Left lung (tissue), 10 donors: Measurements from ENCODE around the gene TP53BP1. TPM values are rescaled to one million over a fixed set of nuclear protein-coding genes. Genes with fewer than 3 reads are reported as not detected.

Experiments used
- ATAC-seq: fragments of 200-7000 bp; cut with Tn5 transposase; one replicate; pipeline ENCODE4 v1.9.1; 2020; ENCODE audit warnings: moderate library complexity
- DNase-seq, 4 donors: peaks; one replicate each; pipeline ENCODE4 v3.0.0-alpha.2; 2013 to 2020
- H3K27ac ChIP-seq, 2 donors: fragments of 200-600 bp; sonication (generic) in 1 of 2; one replicate each; pipeline versions ENCODE4 v1.5.0 to v1.8.0; 2020 to 2021
- H3K27me3 ChIP-seq, 2 donors: fragments of 200-600 bp; sonication (generic) in 1 of 2; one replicate each; pipeline versions ENCODE4 v1.5.0 to v1.8.0; 2020 to 2021
- H3K36me3 ChIP-seq, 2 donors: fragments of 200-600 bp; sonication (generic) in 1 of 2; one replicate each; pipeline versions ENCODE4 v1.5.0 to v1.8.0; 2020 to 2021
- H3K4me1 ChIP-seq, 2 donors: fragments of 200-600 bp; one replicate each; pipeline ENCODE4 v1.8.0; 2021
- H3K4me3 ChIP-seq, 2 donors: fragments of 200-600 bp; sonication (generic) in 1 of 2; one replicate each; pipeline versions ENCODE4 v1.5.0 to v1.8.0; 2020 to 2021; ENCODE audit warnings: mild to moderate bottlenecking in 1 of 2
- H3K9me3 ChIP-seq, 2 donors: fragments of 200-600 bp; sonication (generic) in 1 of 2; one replicate each; pipeline versions ENCODE4 v1.5.0 to v1.8.0; 2020 to 2021
- CTCF ChIP-seq, 2 donors: fragments of 200-600 bp; sonication (generic) in 1 of 2; IDR thresholded peaks; one replicate each; pipeline versions ENCODE4 v1.5.0 to v1.8.0; 2021; ENCODE audit warnings: antibody characterized with exemption in 2 of 2
- intact Hi-C, 2 donors: fragments of 100-400 bp; cut with DNase I; formaldehyde crosslinking; loops; one replicate each; pipeline versions ENCODE4 v1.11.2 to v1.14.2; 2022
- polyA plus RNA-seq, 6 donors: library from polyadenylated mRNA; unstranded; fragments of 120-200 nt; gene quantifications; one replicate each; pipeline ENCODE4 v1.2.1, GENCODE V29; 2013; ENCODE audit not compliant: insufficient read length in 6 of 6
- total RNA-seq, 2 donors: library from RNA; stranded (reverse); fragmentation: NEBNext Ultra II Directional; extraction: Animal tissue kit (Norgen Biotek cat#: 25700); gene quantifications; one replicate each; pipeline ENCODE4 v1.2.1, GENCODE V29; 2021
- donor health status: DM: no; HTN: yes; CAD: no.
- donor health status: DM: no; HTN: no; CAD: no.

TP53BP1 gene
- total and polyA plus RNA-seq, 8 donors, result 32.7 to 112 (median 90.0) TPM

GRCh38 chr15:43514241-43515057, 21.5 kb upstream of the TP53BP1 start:
- no peaks in the 10 kb centered on the region for H3K36me3 ChIP-seq
- TF ChIP-seq CTCF (IDR thresholded peaks at IDR 0.05), result peak in 1 of 2 donors; percentile 17
- H3K27me3 ChIP-seq, result peaks cover 0 to 52% of the 10 kb centered on the region in 2 donors
- H3K9me3 ChIP-seq, result no peaks in the 10 kb centered on the region
- H3K27ac ChIP-seq, result no peak overlapping the region
- no peak overlapping the region for H3K4me3 ChIP-seq
- DNase-seq (no peak), ATAC-seq (no peak)
- intact Hi-C loops, result no loop called here
- H3K4me1 ChIP-seq, result peaks cover 3 to 22% of the 10 kb centered on the region in 2 donors

GRCh38 chr15:43513550-43513949, 20.6 kb upstream of the TP53BP1 start:
- no peak for TF ChIP-seq CTCF (IDR thresholded peaks at IDR 0.05)
- Histone ChIP-seq H3K4me1 (peaks cover 3 to 22% of the 10 kb centered on the region in 2 donors), H3K9me3 (no peaks in the 10 kb centered on the region), H3K27ac (no peak overlapping the region), H3K27me3 (peaks cover 0 to 44% of the 10 kb centered on the region in 2 donors), H3K36me3 (no peaks in the 10 kb centered on the region), H3K4me3 (no peak overlapping the region)
- ATAC-seq (no peak), DNase-seq (no peak)
- intact Hi-C loops, result no loop called here

GRCh38 chr15:43511012-43511885, 18.3 kb upstream of the TP53BP1 start:
- intact Hi-C loops, result no loop called here
- peaks cover 3 to 13% of the 10 kb centered on the region in 2 donors for H3K4me1 ChIP-seq
- no peak for TF ChIP-seq CTCF (IDR thresholded peaks at IDR 0.05)
- H3K4me3 ChIP-seq, result peak overlapping the region; percentile 51 to 62
- H3K27ac ChIP-seq, result peak overlapping the region in 1 of 2 donors; percentile 58
- H3K36me3 ChIP-seq, result no peaks in the 10 kb centered on the region
- ATAC-seq (no peak), DNase-seq (no peak)
- peaks cover 0 to 21% of the 10 kb centered on the region in 2 donors for H3K27me3 ChIP-seq
- H3K9me3 ChIP-seq, result no peaks in the 10 kb centered on the region

- H3K4me1 ChIP-seq, result peaks cover 3 to 13% of the 10 kb centered on the region in 2 donors
- ATAC-seq, result peak; percentile 99
- H3K9me3 ChIP-seq, result no peaks in the 10 kb centered on the region
- peak overlapping the region; percentile 53 to 58 for H3K27ac ChIP-seq
- peaks cover 0 to 13% of the 10 kb centered on the region in 2 donors for H3K27me3 ChIP-seq
- intact Hi-C loops, result no loop called here
- H3K4me3 ChIP-seq, result peak overlapping the region; percentile 51 to 62
- peak; percentile 96 to 99 (median 99) for DNase-seq
- H3K36me3 ChIP-seq, result no peaks in the 10 kb centered on the region
- peak in 1 of 2 donors; percentile 8 for TF ChIP-seq CTCF (IDR thresholded peaks at IDR 0.05)
Observed at GRCh38 chr15:43510200-43511011, 17.4 kb upstream of the TP53BP1 start.
